ENCODE data around the gene HLA-G.
"Not testable (repeated sequence)": the region's sequence is repeated elsewhere in the genome, so short reads cannot be mapped to it uniquely, and the experiment has no call there.

Gene HLA-G

DNA sequence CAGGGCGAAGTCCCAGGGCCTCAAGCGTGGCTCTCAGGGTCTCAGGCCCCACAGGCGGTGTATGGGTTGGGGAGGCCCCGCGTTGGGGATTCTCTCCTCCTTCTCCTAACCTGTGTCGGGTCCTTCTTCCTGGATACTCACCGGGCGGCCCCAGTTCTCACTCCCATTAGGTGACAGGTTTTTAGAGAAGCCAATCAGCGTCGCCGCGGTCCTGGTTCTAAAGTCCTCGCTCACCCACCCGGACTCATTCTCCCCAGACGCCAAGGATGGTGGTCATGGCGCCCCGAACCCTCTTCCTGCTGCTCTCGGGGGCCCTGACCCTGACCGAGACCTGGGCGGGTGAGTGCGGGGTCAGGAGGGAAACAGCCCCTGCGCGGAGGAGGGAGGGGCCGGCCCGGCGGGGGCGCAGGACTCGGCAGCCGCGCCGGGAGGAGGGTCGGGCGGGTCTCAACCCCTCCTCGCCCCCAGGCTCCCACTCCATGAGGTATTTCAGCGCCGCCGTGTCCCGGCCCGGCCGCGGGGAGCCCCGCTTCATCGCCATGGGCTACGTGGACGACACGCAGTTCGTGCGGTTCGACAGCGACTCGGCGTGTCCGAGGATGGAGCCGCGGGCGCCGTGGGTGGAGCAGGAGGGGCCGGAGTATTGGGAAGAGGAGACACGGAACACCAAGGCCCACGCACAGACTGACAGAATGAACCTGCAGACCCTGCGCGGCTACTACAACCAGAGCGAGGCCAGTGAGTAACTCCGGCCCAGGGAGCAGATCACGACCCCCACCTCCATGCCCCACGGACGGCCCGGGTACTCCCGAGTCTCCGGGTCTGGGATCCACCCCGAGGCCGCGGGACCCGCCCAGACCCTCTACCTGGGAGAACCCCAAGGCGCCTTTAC lies at the start of gene HLA-G:
Gene HLA-G (plus strand): TSS at position 247 of the 892 bp plus-strand sequence. CDS start 20 bp downstream, at position 267.
- no peak for DNase-seq (ENCODE audit: low spot score)

DNA sequence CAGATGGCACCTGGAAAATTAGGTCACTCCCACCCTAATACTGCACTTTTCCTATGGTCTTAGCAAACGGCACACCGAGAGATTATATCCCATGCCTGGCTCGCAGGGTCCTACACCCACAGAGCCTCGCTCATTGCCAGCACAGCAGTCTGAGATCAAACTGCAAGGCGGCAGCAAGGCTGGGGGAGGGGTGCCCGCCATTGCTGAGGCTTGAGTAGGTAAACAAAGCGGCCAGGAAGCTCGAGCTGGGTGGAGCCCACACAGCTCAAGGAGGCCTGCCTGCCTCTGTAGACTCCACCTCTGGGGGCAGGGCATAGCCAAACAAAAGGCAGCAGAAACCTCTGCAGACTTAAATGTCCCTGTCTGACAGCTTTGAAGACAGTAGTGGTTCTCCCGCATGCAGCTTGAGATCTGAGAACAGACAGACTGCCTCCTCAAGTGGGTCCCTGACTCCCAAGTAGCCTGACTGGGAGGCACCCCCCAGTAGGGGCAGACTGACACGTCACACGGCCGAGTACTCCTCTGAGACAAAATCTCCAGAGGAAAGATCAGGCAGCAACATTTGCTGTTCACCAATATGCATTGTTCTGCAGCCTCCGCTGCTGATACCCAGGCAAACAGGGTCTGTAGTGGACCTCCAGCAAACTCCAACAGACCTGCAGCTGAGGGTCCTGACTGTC lies 47.5 kb upstream of the HLA-G start:
- DNase-seq (ENCODE audit: low spot score): not testable (repeated sequence)

DNA sequence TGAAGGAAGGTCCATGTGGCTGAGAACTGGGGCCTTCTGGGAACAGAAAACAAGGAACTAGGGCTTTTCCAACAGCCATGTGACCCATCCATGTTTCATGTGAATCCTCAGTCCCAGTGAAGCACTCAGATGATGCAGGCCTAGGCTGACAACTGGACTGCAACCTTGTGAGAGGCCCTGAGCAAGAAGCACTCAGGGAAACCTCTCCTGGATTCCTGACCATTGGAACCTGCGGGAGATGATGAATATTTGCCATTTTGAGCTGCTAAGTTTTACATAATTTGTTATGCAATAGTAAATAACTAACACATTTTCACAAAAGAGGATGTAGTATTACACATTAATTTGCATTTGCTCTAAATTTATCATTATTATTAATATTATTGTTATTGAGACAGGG lies 38.4 kb upstream of the HLA-G start:
- no peak for DNase-seq (ENCODE audit: low spot score)

DNA sequence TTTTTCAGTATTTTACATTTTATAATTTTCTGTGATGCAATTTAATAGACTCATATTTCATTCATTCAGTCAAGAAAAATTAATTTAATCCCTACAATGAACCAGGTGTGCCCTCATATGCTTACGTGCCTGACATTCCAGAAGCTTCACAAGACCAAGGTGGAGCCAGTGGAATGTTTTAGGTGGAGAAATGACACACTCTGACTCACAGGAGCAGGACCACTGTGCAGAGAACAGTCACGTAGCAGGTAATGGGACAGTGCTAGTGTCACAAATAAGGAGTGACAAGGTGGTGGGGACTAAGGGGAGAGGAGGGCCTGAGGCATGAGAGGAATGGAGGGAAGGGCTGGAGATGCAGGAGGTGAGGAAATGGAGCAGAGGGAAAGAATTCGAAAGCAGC lies 37.0 kb upstream of the HLA-G start:
- no peak for DNase-seq (ENCODE audit: low spot score)

DNA sequence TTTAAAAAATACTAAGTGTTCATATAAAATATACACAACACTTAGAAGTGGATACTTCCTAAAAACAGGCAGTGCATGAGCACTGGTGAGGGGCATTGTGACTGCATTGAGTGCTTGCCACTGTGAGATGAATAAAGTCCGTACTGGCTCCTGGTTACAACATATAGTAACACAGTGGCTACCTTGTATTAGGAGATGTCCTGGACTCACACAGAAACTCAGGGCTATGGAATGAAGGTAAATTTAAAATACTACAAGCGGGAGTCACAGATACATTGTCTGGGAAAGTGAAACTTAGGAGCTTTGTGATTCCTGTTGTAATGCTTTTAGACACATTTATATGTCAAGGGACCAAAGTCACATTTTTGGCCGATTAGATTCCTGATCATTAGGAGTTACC lies 36.5 kb upstream of the HLA-G start:
- no peak for DNase-seq (ENCODE audit: low spot score)

DNA sequence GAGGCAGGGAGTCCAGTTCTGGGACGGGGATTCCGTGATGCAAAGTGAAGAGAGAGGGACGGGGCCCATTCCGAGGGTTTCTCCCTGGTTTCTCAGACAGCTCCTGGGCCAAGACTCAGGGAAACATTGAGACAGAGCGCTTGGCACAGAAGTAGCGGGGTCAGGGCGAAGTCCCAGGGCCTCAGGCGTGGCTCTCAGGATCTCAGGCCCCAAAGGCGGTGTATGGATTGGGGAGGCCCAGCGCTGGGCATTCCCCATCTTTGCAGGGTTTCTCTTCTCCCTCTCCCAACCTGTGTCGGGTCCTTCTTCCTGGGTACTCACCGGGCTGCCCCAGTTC lies 35.9 kb upstream of the HLA-G start:
- no peak for DNase-seq (ENCODE audit: low spot score)

DNA sequence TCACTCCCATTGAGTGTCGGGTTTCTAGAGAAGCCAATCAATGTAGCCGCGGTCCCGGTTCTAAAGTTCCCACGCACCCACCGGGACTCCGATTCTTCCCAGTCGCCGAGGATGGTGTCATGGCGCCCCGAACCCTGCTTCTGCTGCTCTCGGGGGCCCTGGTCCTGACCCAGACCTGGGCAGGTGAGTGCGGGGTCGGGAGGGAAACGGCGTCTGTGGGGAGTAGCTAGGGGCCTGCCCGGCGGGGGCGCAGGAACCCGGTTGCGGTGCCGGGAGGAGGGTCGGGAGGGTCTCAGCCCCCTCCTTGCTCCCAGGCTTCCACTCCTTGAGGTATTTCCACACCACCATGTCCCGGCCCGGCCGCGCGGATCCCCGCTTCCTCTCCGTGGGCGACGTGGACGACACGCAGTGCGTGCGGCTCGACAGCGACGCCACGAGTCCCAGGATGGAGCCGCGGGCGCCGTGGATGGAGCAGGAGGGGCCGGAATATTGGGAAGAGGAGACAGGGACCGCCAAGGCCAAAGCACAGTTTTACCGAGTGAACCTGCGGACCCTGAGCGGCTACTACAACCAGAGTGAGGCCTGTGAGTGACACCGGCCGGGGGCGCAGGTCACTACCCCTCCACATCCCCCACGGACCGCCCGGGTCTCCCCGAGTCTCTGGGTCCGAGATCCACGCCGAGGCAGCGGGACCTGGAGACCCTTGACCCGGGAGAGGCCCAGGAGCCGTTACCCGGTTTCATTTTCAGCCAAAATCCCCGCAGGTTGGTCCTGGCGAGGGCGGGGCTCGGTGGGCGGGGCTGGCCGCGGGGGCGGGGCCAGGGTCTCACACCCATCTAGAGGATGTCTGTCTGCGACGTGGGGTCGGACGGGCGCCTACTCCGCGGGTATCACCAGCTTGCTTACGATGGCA lies 35.2 kb upstream of the HLA-G start:
- no peak for DNase-seq (ENCODE audit: low spot score)

DNA sequence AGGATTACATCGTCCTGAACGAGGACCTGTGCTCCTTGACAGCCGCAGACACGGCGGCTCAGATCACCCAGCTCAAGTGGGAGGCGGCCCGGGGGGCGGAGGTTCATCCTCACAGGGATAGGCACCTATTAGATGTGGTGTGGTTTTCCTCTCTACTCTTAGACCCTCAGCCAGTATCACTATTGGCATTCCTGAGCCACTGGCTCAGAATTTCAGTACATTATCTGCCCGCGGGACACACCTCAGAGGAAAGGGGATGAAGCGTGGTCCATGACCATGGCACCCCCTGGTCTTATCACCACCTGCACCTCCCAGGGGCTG lies 34.6 kb upstream of the HLA-G start:
- DNase-seq (ENCODE audit: low spot score): no peak

DNA sequence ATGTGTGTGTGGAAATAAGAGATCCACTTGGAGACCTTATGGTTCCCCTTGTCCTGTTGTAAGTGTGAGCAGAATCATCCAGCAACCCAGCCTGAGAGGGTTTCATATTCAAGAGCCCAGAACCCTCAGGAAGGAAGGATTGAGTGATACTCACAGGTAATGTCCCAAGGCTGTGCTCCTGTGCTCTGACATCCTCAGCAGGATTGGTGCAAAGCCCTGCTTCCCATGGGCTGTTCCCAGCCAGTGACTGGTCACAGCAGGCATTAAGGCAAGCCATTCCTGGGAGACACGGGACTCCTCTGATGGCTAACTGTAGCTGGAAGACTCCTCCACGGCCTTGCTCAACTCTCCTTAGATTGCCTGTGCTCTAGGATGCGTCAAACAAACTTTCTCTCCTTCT lies 33.8 kb upstream of the HLA-G start:
- DNase-seq (ENCODE audit: low spot score): no peak

DNA sequence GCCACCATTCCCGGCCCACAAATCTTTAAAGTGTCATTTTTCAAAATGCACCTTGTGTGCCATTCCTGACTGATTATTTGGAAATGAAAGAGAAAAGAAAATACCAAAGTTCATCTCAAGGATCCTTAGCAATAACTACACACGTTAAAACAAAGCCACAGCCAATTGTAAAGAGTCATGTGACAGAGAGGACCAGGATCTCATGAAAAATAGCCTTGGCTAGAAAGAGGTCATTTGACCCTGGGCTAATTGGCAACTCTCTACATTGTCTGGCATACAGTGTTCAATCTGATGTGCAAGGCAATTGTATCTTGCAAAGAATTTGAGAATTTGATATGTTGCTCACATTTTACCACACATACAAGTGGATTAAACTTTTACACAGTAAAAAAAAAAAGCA lies 31.6 kb upstream of the HLA-G start:
- no peak for DNase-seq (ENCODE audit: low spot score)

DNA sequence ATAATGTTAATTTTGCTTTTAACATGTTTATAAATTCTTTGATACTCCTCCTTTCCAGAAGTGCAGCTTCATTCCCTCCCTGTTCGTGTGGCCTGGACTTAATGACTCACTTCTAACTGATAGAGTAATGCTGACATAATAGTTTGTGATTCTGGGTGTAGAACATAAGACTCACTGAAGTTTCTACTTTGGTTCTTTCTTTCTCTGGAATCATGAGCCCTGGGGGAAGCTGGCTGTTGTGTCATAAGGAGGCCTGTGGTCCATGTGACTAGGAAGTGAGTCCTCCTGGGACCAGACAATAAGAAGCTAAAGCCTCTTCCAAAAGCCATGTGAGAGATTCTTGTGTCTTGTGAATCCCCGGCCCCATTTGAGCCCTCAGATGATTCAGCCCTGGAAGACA lies 30.5 kb upstream of the HLA-G start:
- DNase-seq (ENCODE audit: low spot score): no peak

DNA sequence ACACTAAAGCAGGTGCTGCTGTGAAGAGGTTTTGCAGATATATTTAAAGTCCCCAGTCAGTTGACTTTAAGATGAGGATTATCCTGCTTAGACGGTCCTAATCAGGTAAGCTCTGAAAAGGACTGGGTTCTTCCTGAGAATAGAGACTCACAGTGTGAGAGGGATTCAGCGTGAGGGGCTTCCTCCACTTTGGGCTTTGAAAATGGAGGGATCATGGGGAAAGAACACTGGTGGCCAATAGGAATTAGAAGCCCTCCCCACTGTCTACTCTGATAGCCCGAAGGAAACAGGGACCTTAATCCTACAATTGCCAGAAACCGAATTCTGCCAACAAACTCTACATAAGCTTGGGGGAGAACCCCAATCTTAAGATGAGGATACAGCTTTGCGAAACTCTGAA lies 29.7 kb upstream of the HLA-G start:
- no peak for DNase-seq (ENCODE audit: low spot score)

DNA sequence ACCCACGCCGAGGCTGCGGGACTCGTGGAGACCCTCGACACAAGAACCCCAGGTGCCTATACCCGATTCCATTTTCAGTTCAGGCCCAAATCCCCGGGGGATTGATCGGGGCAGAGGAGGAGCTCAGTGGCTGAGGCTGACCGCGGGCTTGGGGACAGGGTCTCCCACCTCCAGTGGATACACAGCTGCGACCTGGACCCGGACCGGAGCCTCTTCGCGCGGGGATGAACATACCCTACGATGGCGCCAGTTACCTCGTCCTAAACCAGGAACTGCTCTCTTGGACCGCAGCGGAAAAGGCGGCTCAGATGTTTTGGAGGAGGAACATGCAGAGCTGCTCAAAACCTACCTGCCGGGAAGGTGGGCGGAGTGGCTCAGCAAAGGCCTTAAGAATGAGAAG lies 27.4 kb upstream of the HLA-G start:
- DNase-seq (ENCODE audit: low spot score): no peak

DNA sequence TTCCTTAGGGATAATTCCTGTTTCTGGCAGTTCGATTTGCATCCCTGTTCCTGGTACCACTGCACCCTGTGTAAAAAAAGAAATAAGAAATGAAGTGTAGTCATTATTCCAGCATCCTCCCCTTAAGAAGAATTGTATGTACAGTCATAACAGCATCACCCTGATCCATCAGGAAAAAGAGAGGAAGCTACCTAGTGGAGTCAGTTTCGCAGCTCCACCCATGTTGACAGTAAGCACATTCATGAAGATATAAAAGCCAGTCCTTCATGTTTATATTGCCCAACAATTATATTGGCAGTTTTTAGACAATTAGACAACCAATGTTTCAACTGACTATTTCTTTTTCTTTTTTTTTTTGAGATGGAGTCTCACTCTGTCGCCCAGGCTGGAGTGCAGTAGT lies 21.2 kb upstream of the HLA-G start:
- DNase-seq (ENCODE audit: low spot score): no peak

DNA sequence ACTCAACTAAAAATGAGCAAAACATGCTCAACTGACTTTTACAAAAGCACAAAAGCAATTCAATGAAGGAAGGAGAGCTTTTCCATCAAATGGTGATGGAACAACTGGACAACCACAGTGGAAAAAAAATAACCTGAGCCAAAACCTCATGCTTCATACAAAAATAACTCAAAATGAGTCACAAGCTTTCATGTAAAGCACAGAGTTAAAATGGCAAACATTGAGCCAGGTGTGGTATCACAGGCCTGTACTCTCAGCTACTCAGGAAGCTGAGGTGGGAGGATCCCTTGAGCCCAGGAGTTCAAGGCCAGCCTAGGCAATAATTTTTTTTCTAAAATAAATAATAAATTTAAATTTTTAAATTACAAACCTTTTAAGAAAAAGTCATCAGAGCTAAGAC lies 18.4 kb upstream of the HLA-G start:
- DNase-seq (ENCODE audit: low spot score): no peak

DNA sequence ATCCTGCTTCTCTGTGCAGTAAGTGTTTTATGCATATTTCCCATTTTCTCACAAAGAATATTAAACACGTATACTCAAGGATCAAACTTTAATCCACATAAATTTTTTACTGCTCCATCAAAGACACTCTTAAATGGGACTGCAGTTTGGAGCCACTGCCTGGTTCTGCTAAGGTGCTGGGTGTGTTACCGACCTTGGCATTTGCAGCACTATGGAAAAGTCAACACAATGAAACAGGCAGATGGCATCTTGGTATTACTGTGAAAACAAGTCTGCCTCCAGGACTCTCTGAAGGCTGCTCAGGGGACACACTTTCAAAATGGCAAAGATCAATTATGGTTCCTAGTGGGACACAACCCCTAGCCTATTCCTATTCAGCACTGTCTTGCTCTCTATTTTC lies 17.3 kb upstream of the HLA-G start:
- DNase-seq (ENCODE audit: low spot score): no peak

DNA sequence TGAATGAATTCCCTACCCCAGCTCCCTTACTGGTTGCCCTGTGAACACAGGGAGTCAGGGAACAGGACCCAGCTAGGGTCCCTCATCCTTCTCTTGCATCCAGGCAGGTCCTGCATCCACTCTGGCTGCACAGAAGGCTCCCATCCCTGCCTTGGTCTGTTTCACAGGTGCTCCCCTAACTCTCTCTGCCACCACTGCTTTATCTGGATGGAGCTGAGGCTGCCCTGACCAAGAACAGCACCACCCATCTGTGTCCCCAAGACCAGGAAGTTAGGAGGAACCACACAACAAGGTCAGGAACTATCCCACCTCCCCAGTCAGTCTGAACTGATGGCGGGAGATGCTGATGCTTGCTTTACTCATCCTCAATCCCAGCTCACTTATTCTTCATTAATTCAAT lies 16.2 kb upstream of the HLA-G start:
- no peak for DNase-seq (ENCODE audit: low spot score)

DNA sequence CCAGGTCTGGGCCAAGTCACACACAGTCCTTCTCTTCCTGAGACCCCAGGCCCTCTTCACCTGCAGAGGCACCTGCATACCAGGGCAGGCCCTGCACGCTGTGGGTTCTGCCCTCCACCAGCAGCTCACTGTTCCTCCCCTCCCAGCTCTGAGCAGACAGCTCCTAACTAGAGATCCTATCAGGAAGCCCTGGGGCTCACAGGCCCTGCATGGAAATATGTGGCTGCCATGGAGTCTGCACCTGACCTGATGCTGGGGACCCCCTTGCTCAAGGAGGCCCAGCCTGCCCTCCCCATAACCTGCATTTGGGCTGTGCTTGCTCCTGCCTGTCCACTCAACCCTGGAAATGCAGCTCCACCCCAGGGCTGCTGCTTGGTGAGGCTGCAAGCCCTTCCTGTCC lies 14.6 kb upstream of the HLA-G start:
- DNase-seq (ENCODE audit: low spot score): no peak

DNA sequence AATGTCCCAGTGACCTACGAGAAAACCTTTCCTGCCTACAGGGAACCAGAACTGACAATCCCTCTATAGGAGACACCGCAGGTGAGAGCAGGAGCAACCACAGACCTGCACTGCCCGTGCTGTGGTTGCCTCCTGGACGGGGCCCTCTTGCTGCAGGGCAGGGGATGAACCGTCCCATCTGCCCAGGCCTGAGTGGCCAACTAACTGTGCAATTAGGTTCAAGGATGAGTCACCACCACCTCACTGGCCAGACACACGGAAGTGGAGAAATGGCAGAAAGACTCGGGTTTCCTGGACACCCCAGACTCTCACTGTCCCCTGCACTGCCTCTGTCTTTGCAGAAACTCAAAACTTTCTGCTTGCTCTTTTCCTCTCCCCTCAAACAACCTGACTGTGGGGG lies 13.8 kb upstream of the HLA-G start:
- DNase-seq (ENCODE audit: low spot score): peak; percentile 37

DNA sequence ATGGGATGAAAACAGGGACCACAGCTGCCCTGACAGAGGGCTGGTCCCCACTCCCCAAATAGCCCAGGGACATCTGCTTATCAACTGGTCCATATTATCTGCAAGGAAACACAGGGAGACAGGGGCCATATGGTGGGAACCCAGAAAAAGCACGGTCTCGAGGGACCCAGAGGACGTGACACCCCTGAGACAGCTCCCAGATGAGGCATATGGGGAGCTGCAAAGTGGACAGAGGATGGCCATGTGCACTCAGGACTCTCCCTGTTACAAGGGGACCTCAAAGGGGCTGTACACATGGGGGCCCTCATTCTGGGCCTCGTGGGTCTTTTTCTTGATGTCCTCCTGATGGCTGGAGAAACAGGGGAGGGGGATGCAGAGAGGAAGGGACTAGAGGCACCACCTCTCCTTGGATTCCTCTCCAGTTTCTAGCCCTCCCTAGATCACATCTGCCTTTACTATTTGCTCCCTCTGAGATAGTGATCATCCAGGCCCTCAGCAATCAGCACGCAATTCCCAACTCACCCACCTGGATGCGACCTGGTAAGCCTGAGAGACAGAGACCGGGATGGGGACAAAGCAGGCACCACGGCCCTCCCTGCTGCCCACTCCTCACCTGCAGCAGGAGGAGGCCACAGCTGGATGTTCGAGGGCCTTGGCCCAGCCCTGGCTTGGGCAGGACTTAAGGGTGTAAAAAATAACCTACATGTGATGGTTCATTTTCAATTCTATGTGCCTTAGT lies 13.1 kb upstream of the HLA-G start:
- no peak for DNase-seq (ENCODE audit: low spot score)

DNA sequence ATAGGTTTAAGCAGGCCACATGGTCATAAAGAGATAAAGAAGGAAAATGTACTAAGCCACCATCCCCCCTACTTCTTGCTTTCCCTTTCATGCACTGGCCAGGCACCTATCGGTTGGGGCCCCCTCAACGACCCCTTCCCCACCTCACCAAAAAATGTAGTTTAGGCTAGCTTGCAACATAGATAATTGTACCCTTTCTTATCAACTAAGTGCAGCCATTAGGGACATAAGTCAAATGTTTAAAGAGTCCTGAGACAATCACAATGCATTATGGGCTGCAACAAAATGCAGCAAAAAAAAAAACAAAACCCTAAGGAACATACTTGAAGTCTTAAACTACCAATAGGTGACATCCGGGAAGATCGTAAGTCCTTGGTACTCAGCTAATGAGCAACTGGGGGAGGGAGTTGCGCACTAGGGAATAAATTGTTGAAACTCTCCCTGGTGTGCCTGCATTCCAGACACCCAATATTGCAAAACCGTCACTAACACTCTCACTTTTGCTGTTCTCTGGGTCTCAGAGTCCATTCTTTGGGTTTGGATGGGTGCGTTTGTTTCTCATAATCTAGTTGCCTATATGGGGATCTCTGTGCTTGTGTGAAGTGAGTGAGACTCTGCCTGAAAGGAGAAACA lies 12.4 kb upstream of the HLA-G start:
- DNase-seq (ENCODE audit: low spot score): no peak

DNA sequence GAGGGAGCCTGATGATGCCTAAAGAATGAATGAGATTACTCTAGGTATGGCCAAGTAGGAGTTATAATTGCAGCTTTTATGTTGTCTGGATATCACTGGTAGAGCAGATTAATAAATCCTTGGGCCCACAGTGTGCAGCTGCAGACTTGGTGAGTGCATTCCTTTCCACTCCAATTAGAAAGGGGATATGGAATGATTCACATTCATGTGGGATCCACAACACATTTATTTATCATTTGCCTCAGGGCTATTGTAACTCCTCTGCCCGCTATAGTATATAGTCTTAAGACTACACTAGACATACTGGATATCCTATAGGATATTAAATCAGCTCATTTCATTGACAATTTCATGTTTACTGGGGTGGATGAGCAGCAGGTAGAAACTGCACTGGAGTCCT lies 11.6 kb upstream of the HLA-G start:
- DNase-seq (ENCODE audit: low spot score): no peak

Measured in kidney capillary endothelial cell (primary cell).